Activated T-helper 2 cell treated with anti-CD3 and anti-CD28 coated beads, Interferon-gamma antibody, Interleukin-2, Interleukin-4, amounts not matched to agents 10 μg/mL and 5 μg/mL and 100 μg/mL, durations not matched to agents 14 hours and 24 hours and 36 hours (primary cell): ENCODE data around the gene STPG3. TPM values are rescaled to one million over a fixed set of nuclear protein-coding genes. Genes with fewer than 3 reads are reported as not detected.

Experiments used
- DNase-seq: peaks from one replicate; pipeline ENCODE4 v3.0.0; 2021; ENCODE audit warnings: low spot score
- H3K27ac Mint-ChIP-seq: one replicate; pipeline ENCODE4 v1.8.0; 2021; ENCODE audit warnings: mixed read lengths
- H3K27me3 Mint-ChIP-seq: one replicate; pipeline ENCODE4 v1.8.0; 2021; ENCODE audit warnings: low read depth, mixed read lengths
- H3K36me3 Mint-ChIP-seq: one replicate; pipeline ENCODE4 v1.8.0; 2021; ENCODE audit warnings: low read depth, mixed read lengths
- H3K4me1 Mint-ChIP-seq: one replicate; pipeline ENCODE4 v1.8.0; 2021; ENCODE audit warnings: low read depth, mixed read lengths
- H3K4me3 Mint-ChIP-seq: one replicate; pipeline ENCODE4 v1.8.0; 2021; ENCODE audit warnings: low read depth, mild to moderate bottlenecking, moderate library complexity, mixed read lengths
- H3K9me3 Mint-ChIP-seq: one replicate; pipeline ENCODE4 v1.8.0; 2021; ENCODE audit warnings: mixed read lengths
- intact Hi-C: fragments of 100-400 bp; cut with micrococcal nuclease; formaldehyde crosslinking; loops from one replicate; pipeline ENCODE4 v1.15.1; 2023
- total RNA-seq: library from RNA; stranded (reverse); gene quantifications from 2 replicates; pipeline ENCODE4 v1.2.3, GENCODE V29; 2022

STPG3 gene
- total RNA-seq, 1 donor from 2014 or later, result 0.48 TPM

- Mint-ChIP-seq H3K4me3 (no peak overlapping the region), H3K36me3 (no peaks in the 10 kb centered on the region), H3K27ac (no peak overlapping the region), H3K9me3 (no peaks in the 10 kb centered on the region), H3K27me3 (peaks cover 33% of the 10 kb centered on the region), H3K4me1 (peaks cover 5% of the 10 kb centered on the region)
- DNase-seq, result no peak
- intact Hi-C loops, result no loop called here
Measured at GRCh38 chr9:137298401-137299202, 47.5 kb downstream of the STPG3 start.

GRCh38 chr9:137299203-137299565 lies 48.1 kb downstream of the STPG3 start:
- no peak for DNase-seq
- H3K4me1 Mint-ChIP-seq, result peaks cover 5% of the 10 kb centered on the region
- H3K27me3 Mint-ChIP-seq, result peaks cover 30% of the 10 kb centered on the region
- H3K27ac Mint-ChIP-seq, result no peak overlapping the region
- H3K9me3 Mint-ChIP-seq, result no peaks in the 10 kb centered on the region
- no peaks in the 10 kb centered on the region for H3K36me3 Mint-ChIP-seq
- H3K4me3 Mint-ChIP-seq, result no peak overlapping the region
- intact Hi-C loops, result no loop called here

GRCh38 chr9:137299938-137300337 lies 48.9 kb downstream of the STPG3 start:
- Mint-ChIP-seq H3K4me1 (peaks cover 5% of the 10 kb centered on the region), H3K27me3 (peaks cover 26% of the 10 kb centered on the region), H3K27ac (no peak overlapping the region), H3K36me3 (no peaks in the 10 kb centered on the region), H3K4me3 (peak overlapping the region; percentile 57), H3K9me3 (no peaks in the 10 kb centered on the region)
- intact Hi-C loops, result no loop called here
- no peak for DNase-seq

- intact Hi-C loops, result no loop called here
- Mint-ChIP-seq H3K4me1 (peaks cover 8% of the 10 kb centered on the region), H3K27ac (no peak overlapping the region)
Measured at GRCh38 chr9:137300567-137301080, 49.5 kb downstream of the STPG3 start.

GRCh38 chr9:137301081-137301947 lies 50.2 kb downstream of the STPG3 start:
- Mint-ChIP-seq H3K27me3 (peaks cover 25% of the 10 kb centered on the region), H3K27ac (no peak overlapping the region), H3K4me1 (peaks cover 9% of the 10 kb centered on the region), H3K36me3 (no peaks in the 10 kb centered on the region), H3K4me3 (peak overlapping the region; percentile 80), H3K9me3 (no peaks in the 10 kb centered on the region)
- no peak for DNase-seq
- intact Hi-C loops, result no loop called here

More at GRCh38 chr9:137300567-137301080, 49.5 kb downstream of the STPG3 start:
- Mint-ChIP-seq H3K4me3 (peak overlapping the region; percentile 80), H3K36me3 (no peaks in the 10 kb centered on the region), H3K27me3 (peaks cover 26% of the 10 kb centered on the region), H3K9me3 (no peaks in the 10 kb centered on the region)
- no peak for DNase-seq

GRCh38 chr9:137302118-137302448 lies 51.0 kb downstream of the STPG3 start, which contains the start of gene NRARP:
TSS of gene NRARP (minus strand) at chr9:137302271. CDS start at chr9:137301928, 343 bp downstream.
- Mint-ChIP-seq H3K4me3 (peak within 1 kb of the TSS; percentile 80), H3K36me3 (no peaks in the 10 kb centered on the region), H3K4me1 (peaks cover 8% of the 10 kb centered on the region), H3K9me3 (no peaks in the 10 kb centered on the region), H3K27ac (no peak within 1 kb of the TSS), H3K27me3 (peaks cover 18% of the 10 kb centered on the region)
- intact Hi-C loops, result no loop called here
- DNase-seq, result peak; percentile 87

- Mint-ChIP-seq H3K9me3 (no peaks in the 10 kb centered on the region), H3K36me3 (no peaks in the 10 kb centered on the region), H3K4me3 (no peak overlapping the region), H3K27me3 (peaks cover 14% of the 10 kb centered on the region), H3K27ac (no peak overlapping the region), H3K4me1 (peaks cover 8% of the 10 kb centered on the region)
- no peak for DNase-seq
- intact Hi-C loops, result no loop called here
Measured at GRCh38 chr9:137302449-137303150, 51.5 kb downstream of the STPG3 start.

Other genes starting within 250 kb of the STPG3 start
- gene ABCA2, start 223.0 kb upstream of the STPG3 start, total RNA-seq, result 27.4 and 31.4 TPM in 2 replicates
- gene FUT7, start 219.2 kb upstream of the STPG3 start, total RNA-seq, result 0.21 TPM in 1 of 2 replicates, not detected in the other
- gene NPDC1, start 205.1 kb upstream of the STPG3 start, total RNA-seq, result 32.7 and 36.0 TPM in 2 replicates
- gene ENTPD2, start 197.2 kb upstream of the STPG3 start, total RNA-seq, result not detected in 2 replicates
- gene SAPCD2, start 180.7 kb upstream of the STPG3 start, total RNA-seq, result 26.5 and 27.1 TPM in 2 replicates
- gene UAP1L1, start 173.8 kb upstream of the STPG3 start, total RNA-seq, result 20.0 and 22.3 TPM in 2 replicates
- 47.5 and 52.2 TPM in 2 replicates for gene MAN1B1, start 164.3 kb upstream of the STPG3 start, total RNA-seq
- gene DPP7, start 136.6 kb upstream of the STPG3 start, total RNA-seq, result 318 and 321 TPM in 2 replicates
- 0.07 TPM in 1 of 2 replicates, not detected in the other for gene GRIN1, start 112.1 kb upstream of the STPG3 start, total RNA-seq
- 0.21 and 0.34 TPM in 2 replicates for gene LRRC26, start 81.2 kb upstream of the STPG3 start, total RNA-seq
- not detected in 2 replicates for gene TMEM210, start 79.2 kb upstream of the STPG3 start, total RNA-seq
- gene ANAPC2, start 62.7 kb upstream of the STPG3 start, total RNA-seq, result 52.3 and 58.5 TPM in 2 replicates
- gene SSNA1, start 62.6 kb upstream of the STPG3 start, total RNA-seq, result 91.6 and 91.8 TPM in 2 replicates
- gene TPRN, start 50.5 kb upstream of the STPG3 start, total RNA-seq, result 16.4 and 18.2 TPM in 2 replicates
- gene TMEM203, start 45.6 kb upstream of the STPG3 start, total RNA-seq, result 34.9 and 35.0 TPM in 2 replicates
- gene NDOR1, start 45.6 kb upstream of the STPG3 start, total RNA-seq, result 38.2 and 40.2 TPM in 2 replicates
- 9.5 and 10.1 TPM in 2 replicates for gene RNF208, start 29.0 kb upstream of the STPG3 start, total RNA-seq
- gene CYSRT1, start 26.1 kb upstream of the STPG3 start, total RNA-seq, result 0.41 and 0.50 TPM in 2 replicates
- not detected in 2 replicates for gene RNF224, start 23.8 kb upstream of the STPG3 start, total RNA-seq
- not detected in 2 replicates for gene SLC34A3, start 20.4 kb upstream of the STPG3 start, total RNA-seq
- gene TUBB4B, start 10.0 kb upstream of the STPG3 start, total RNA-seq, result 357 and 361 TPM in 2 replicates
- gene NELFB, start 4.0 kb downstream of the STPG3 start, total RNA-seq, result 71.4 and 72.6 TPM in 2 replicates
- 17.2 and 17.5 TPM in 2 replicates for gene TOR4A, start 26.4 kb downstream of the STPG3 start, total RNA-seq
- gene NRARP, start 51.0 kb downstream of the STPG3 start, total RNA-seq, result 9.3 and 11.2 TPM in 2 replicates
- 6.8 and 8.0 TPM in 2 replicates for gene EXD3, start 171.9 kb downstream of the STPG3 start, total RNA-seq
- gene NOXA1, start 172.1 kb downstream of the STPG3 start, total RNA-seq, result 0.39 and 0.46 TPM in 2 replicates
- gene ENTPD8, start 190.1 kb downstream of the STPG3 start, total RNA-seq, result not detected in 2 replicates
- 56.1 and 57.6 TPM in 2 replicates for gene NSMF, start 208.0 kb downstream of the STPG3 start, total RNA-seq